Measurements from ENCODE around the gene TTC8. TPM values are rescaled to one million over a fixed set of nuclear protein-coding genes. Genes with fewer than 3 reads are reported as not detected.
A peak's percentile ranks its signal among the peaks of the same experiment; 100 is the strongest.

Gene TTC8
- polyA plus RNA-seq, 10 donors = 12.6 to 25.8 (median 14.4) TPM

- no peak for DNase-seq
Measured at GRCh38 chr14:88863167-88863566, 38.7 kb downstream of the TTC8 start.

GRCh38 chr14:88864198-88864597 is 39.7 kb downstream of the TTC8 start:
- no peak for DNase-seq

GRCh38 chr14:88866305-88866704 is 41.9 kb downstream of the TTC8 start:
- no peak for DNase-seq

DNA sequence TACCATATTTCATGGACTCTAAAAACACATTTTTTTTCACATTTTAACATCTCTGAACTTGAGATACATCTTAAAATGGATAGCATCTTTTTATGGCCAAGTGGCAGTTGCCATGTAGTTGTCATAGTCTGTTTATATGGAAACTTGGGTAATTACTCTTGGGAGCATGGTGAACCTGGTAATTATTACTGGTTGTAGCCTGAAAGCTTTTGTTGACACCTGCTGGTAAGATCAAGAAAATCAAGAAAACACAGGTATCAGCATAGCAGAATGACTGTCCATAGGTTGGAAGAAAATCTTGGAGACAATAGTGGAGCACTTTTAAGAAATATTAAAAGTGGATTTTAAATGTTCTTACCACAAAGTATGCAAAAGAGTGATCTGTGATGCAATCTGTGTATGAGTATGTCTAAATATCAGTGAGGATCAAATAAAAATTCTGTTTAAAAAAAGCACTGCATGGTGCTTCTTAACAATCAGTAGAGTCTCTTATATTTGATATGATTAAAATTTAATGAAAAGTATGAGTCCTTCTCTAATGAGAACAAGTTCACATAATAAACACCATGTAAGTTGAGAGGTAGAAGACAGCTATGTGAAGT is 44.2 kb downstream of the TTC8 start:
- peak in 2 of 3 donors; percentile 2 to 3 for DNase-seq

- no peak for DNase-seq
Measured at GRCh38 chr14:88870777-88871176, 46.3 kb downstream of the TTC8 start.

DNA sequence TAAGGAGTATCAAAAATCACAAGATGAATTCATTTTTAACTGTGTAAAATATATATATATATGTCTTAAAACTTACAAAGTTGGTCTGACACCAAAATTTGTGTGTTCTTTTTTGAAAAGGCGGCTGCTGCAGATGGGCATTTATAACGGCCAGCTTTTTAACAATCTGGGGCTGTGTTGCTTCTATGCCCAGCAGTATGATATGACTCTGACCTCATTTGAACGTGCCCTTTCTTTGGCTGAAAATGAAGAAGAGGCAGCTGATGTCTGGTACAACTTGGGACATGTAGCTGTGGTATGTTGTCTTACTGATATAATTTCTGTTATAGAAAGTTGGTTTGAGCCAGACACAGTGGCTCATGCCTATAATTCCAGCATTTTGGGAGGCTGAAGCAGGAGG is 47.0 kb downstream of the TTC8 start:
- DNase-seq = no peak

DNA sequence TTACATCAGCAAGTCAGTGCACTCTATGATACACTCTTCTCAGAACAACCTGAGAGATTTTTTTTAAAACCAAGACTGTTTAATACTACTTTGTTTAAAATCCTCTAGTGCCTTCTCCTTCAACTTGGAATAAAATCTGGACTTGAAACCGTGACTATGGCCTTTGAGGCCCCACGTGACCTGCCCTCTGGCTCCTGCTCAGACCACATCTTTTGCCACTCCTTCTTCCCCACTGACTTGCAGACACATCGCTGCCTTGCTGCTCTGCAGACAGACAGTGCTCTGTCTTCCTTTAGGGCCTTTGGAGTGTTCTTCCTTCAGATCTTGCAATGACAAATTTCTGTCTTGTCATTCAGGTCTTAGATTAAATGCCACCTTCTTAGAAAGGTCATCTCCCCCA is 48.5 kb downstream of the TTC8 start:
- DNase-seq = no peak

DNA sequence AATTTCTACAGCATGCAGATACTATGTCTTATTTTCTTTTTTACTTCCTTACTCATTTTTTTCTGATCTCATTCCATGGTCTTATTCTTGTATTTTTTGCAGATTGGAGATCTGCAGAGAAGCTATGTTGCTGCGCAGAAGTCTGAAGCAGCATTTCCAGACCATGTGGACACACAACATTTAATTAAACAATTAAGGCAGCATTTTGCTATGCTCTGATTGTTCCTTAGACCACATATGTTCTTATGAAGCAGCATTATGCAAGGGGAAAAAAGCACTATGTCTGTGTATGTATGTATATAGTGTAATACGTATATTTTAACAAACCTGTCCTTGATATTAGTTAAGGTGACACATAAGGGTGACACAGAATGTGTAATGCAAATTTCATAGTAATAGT is 52.7 kb downstream of the TTC8 start:
- no peak for DNase-seq

DNA sequence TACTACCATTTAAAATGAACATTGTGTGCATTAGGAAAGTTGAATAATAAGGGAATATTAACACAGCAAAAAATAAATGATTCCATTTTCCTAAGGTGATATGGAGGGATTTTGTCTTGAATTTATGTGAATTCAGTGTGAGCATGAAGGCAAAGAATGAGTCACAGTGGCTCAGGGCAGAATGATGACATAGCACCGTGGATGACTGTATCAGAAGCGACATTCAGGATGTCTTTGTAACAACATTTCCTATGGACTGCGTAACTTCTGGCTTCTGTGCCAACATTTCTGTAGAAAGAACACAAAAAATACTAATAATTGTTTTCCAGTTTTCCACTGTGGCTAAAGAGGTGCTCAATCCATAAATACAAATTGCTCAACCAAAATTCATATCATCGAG is 54.6 kb downstream of the TTC8 start:
- DNase-seq = peak in 1 of 3 donors; percentile 44

DNA sequence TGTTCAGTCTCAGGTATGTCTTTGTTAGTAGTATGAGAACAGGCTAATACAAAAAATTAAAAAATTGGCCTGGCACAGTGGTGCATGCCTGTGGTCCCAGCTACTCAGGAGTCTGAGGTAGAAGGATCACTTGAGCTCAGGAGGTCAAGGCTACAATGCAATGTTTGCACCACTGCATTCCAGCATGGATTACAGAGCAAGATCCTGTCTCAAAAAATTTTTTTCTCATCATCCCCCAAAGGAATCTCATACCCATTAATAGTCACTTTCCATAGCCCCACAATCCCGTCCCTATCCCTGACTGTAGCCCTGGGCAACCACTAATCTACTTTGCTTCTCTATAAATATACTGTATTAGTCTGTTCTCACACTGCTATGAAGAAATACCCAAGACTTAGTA is 57.8 kb downstream of the TTC8 start:
- DNase-seq = no peak

DNA sequence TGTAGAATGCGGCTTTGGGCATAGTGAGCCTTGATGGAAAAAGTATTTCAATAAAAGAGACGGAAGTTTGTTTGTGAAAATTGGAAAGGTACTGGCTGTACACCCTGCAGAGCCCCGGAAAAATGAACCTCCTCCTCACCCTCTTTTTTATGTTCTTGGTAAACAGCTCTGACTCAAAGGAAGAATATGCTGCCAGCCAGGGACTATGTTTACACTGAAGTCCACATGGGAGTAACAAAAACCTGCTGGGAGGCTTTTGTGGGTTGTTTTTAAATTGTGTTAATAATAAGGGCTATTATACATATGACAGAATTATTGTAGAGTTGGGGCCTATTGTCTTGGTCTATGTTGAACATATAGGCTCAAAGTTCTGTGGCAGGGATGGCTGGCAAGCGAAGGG is 70.7 kb downstream of the TTC8 start:
- no peak for DNase-seq

DNA sequence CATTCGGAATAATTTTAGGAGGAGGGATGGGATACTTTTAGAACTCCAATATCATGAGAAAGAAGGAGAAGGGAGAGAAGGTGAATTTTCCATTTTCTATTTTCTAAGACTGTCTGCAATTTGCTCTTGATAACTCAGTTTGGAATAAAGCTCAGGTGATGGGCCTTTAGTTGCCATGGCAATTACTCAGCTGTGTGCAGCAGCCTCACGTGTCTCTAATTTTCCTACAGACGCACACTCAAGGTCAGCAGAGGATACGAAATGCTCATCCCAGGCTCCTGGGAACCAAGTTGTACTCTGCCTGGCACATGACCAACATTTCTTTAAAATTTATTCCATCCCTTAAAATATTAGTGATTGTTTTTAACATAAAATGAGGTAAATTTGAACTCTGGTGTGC is 76.7 kb downstream of the TTC8 start:
- DNase-seq = peak in 1 of 3 donors; percentile 12

GRCh38 chr14:88901991-88902390 is 77.5 kb downstream of the TTC8 start:
- no peak for DNase-seq

DNA sequence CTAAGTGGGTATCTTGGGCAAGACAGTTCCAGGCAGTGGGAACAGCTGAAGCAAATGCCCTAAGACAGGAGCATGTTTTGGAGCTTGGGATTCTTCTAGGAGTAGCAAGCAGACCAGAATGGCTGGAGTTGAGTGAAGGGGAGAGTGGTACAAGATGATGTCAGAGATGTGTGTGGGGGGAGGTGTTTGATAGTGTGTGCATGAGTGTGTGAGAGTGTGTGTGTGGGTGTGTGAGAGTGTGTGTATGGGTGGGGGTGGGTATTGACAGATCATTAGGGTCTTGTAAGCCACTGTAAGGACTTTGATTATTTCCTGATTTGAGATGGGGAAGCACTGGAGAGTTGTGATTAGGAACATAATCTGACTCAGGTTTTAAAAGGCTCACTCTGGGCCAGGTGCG is 78.4 kb downstream of the TTC8 start:
- no peak for DNase-seq

GRCh38 chr14:88904206-88904647 is 79.8 kb downstream of the TTC8 start:
- DNase-seq = no peak

DNA sequence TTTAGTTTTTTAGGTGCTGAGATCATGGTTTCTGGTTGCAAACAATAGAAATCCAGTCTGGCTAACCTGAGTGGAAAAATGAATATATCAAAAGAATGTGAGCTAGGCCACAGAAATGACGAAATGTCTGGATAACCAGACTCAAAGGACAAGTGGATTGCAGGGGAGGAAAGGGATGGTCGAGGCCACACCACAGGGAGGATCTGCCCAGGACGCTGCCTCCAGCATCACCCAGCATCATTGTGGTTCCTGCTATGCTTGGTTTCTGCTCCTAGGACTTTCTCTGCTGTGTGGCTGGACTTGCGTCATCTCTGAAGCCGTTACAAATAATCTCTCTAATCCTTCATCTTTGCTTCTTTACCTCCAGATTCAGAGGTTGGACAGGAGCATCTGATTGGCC is 80.4 kb downstream of the TTC8 start:
- peak; percentile 1 to 14 (median 13) for DNase-seq

GRCh38 chr14:88908216-88908615 is 83.8 kb downstream of the TTC8 start:
- no peak for DNase-seq

- no peak for DNase-seq
Measured at GRCh38 chr14:88910386-88910785, 85.9 kb downstream of the TTC8 start.

GRCh38 chr14:88911809-88912208 is 87.4 kb downstream of the TTC8 start:
- DNase-seq = no peak

DNA sequence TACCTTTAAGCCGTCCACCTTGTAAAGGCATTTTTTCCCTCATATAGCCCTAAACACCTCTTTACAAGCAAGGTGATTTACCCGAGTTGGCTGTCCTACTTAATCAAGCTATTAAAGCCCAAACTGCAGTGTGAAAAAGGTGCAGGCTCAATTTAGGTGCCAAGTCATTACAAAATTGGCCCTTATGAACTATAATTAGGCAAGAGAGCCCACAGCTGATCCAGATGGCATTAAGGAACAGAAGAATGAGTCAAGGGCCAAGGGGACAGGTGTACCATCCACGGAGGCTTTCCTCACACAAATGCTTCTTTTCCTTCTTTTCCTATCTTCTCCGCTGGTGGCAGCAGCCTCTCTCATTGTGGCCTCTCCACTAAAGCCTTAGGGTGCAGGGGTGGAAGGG is 90.5 kb downstream of the TTC8 start:
- no peak for DNase-seq

DNA sequence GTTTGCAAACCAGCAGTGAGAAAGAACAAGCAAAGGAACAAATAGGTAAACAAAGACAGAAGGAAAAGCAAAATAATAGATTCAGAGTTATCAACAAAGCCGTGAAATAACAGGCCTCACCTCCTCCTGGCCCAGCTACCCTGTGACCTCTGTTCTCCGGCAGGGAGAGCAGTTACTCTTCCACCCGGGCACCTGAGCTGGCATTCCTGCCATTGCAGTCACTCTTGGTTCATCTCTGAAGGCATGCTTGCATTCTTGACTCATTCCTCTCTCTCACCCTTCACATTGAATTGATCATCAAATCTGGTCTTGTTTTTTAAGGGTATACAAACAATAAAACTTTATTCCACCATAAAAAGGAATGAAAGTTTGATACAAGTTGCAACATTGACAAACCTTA is 95.1 kb downstream of the TTC8 start:
- no peak for DNase-seq
